Effector memory CD4-positive, alpha-beta T cell (primary cell): ENCODE measurements around the gene ZNF608.

Source experiments
- DNase-seq, 3 donors: peaks; one replicate each; pipeline ENCODE4 v3.0.0-alpha.2; 2020
- H3K27ac ChIP-seq: 2 replicates; pipeline ENCODE4 v1.7.0; 2013; ENCODE audit warnings: mild to moderate bottlenecking, low read length, moderate library complexity; ENCODE audit not compliant: insufficient read depth, poor library complexity, severe bottlenecking
- H3K27me3 ChIP-seq: replicated peaks from 2 replicates; pipeline ENCODE4 v1.7.0; 2013; ENCODE audit warnings: mild to moderate bottlenecking, low read length; ENCODE audit not compliant: insufficient read depth, control insufficient read depth, poor library complexity, severe bottlenecking
- H3K36me3 ChIP-seq: 2 replicates; pipeline ENCODE4 v1.7.0; 2013; ENCODE audit warnings: mild to moderate bottlenecking, low read length, moderate library complexity; ENCODE audit not compliant: control insufficient read depth, insufficient read depth
- H3K4me1 ChIP-seq: 2 replicates; pipeline ENCODE4 v1.7.0; 2013; ENCODE audit warnings: low read length, mild to moderate bottlenecking; ENCODE audit not compliant: control insufficient read depth, insufficient read depth, poor library complexity, severe bottlenecking
- H3K4me3 ChIP-seq: 2 replicates; pipeline ENCODE4 v1.7.0; 2013; ENCODE audit warnings: low read length, low read depth, mild to moderate bottlenecking; ENCODE audit not compliant: insufficient read depth, poor library complexity, severe bottlenecking
- H3K9me3 ChIP-seq: 2 replicates; pipeline ENCODE4 v1.7.0; 2013; ENCODE audit warnings: mild to moderate bottlenecking, low read length, moderate library complexity; ENCODE audit not compliant: control insufficient read depth

Gene ZNF608

DNA sequence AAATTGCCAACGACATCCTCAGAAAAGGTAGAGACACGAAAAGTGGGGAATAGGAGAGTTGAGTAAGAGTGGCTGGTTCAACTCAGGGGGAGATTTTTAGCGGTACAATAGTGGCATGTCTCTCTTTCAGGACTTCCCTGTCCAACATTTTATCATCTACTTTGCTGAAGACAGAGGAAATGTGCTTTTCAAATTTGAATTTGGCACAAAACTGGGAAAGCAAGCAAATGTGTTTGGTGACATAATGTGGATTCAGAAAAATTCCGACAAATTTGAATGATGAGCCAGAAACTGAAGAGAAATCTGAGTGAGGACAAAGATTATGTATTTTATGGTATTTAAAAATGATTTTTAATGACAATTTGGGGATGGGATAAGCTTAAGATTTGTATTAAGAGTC, 33.6 kb upstream of the ZNF608 start:
- no peaks in the 10 kb centered on the region for H3K36me3 ChIP-seq
- H3K27ac ChIP-seq: no peak overlapping the region
- H3K9me3 ChIP-seq: no peaks in the 10 kb centered on the region
- no peak for DNase-seq
- H3K4me3 ChIP-seq: no peak overlapping the region
- H3K27me3 ChIP-seq: no peaks in the 10 kb centered on the region
- no peaks in the 10 kb centered on the region for H3K4me1 ChIP-seq

- DNase-seq: no peak
- Histone ChIP-seq H3K36me3 (no peaks in the 10 kb centered on the region), H3K27me3 (no peaks in the 10 kb centered on the region), H3K4me3 (no peak overlapping the region), H3K27ac (no peak overlapping the region), H3K4me1 (no peaks in the 10 kb centered on the region), H3K9me3 (no peaks in the 10 kb centered on the region)
These were observed 27.2 kb upstream of the ZNF608 start for GRCh38 chr5:124773315-124774311.

GRCh38 chr5:124772457-124773200, 26.2 kb upstream of the ZNF608 start:
- Histone ChIP-seq H3K27me3 (no peaks in the 10 kb centered on the region), H3K4me3 (no peak overlapping the region), H3K27ac (no peak overlapping the region), H3K4me1 (no peaks in the 10 kb centered on the region), H3K36me3 (no peaks in the 10 kb centered on the region), H3K9me3 (no peaks in the 10 kb centered on the region)
- DNase-seq: no peak

- no peak overlapping the region for H3K4me3 ChIP-seq
- no peaks in the 10 kb centered on the region for H3K27me3 ChIP-seq
- H3K9me3 ChIP-seq: no peaks in the 10 kb centered on the region
- no peak for DNase-seq
- no peak overlapping the region for H3K27ac ChIP-seq
- no peaks in the 10 kb centered on the region for H3K36me3 ChIP-seq
- no peaks in the 10 kb centered on the region for H3K4me1 ChIP-seq
These were observed 25.3 kb upstream of the ZNF608 start for GRCh38 chr5:124771761-124772160.

GRCh38 chr5:124764992-124765611, 18.7 kb upstream of the ZNF608 start:
- Histone ChIP-seq H3K27ac (no peak overlapping the region), H3K4me1 (no peaks in the 10 kb centered on the region)
- no peak for DNase-seq

DNA sequence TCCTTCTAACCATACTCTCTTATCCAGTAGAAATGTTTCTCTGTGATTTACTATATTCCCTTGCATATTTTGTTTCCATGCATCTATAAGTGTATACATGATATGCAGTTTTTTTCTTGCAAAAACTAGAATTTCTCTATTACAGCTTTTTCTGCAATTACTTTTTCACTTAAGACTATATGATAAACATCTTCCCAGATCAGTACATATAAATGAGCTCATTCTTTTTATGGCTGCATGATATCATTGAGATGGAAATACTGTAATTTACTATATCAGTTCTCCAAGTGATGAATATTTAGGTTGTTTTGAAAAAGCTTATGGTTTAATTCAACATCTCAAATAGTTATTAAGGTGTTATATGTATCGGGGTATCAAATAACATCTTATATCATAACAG, 18.1 kb upstream of the ZNF608 start:
- H3K27ac ChIP-seq: no peak overlapping the region
- H3K27me3 ChIP-seq: no peaks in the 10 kb centered on the region

More at GRCh38 chr5:124764992-124765611, 18.7 kb upstream of the ZNF608 start:
- H3K36me3 ChIP-seq: no peaks in the 10 kb centered on the region
- H3K9me3 ChIP-seq: no peaks in the 10 kb centered on the region
- no peak overlapping the region for H3K4me3 ChIP-seq
- H3K27me3 ChIP-seq: no peaks in the 10 kb centered on the region

GRCh38 chr5:124761010-124761409, 14.6 kb upstream of the ZNF608 start:
- no peaks in the 10 kb centered on the region for H3K36me3 ChIP-seq
- H3K27me3 ChIP-seq: no peaks in the 10 kb centered on the region
- no peak overlapping the region for H3K27ac ChIP-seq
- no peaks in the 10 kb centered on the region for H3K4me1 ChIP-seq
- H3K9me3 ChIP-seq: no peaks in the 10 kb centered on the region
- no peak overlapping the region for H3K4me3 ChIP-seq
- no peak for DNase-seq

More for the DNA sequence above, 18.1 kb upstream of the ZNF608 start:
- Histone ChIP-seq H3K36me3 (no peaks in the 10 kb centered on the region), H3K9me3 (no peaks in the 10 kb centered on the region), H3K4me3 (no peak overlapping the region), H3K4me1 (no peaks in the 10 kb centered on the region)
- no peak for DNase-seq

DNA sequence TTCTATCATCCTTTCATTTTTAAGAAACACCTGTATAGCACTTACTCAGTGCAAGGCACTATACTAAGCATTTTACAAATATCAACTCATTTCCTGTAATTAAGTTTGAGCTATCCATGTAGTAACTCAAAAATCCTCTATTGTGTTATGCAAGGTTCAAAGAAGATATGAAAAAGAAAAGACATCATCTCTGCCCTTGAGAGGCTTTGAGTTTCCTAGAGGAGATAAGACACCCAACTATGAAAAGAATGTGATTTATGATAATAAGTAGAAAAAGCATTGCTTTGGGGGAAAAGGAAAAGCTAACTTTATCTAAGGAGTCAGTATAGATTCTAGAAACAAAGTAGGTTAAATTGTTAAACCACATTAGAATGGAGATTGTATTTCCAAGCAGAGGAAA, 14.2 kb upstream of the ZNF608 start:
- Histone ChIP-seq H3K4me3 (no peak overlapping the region), H3K27me3 (no peaks in the 10 kb centered on the region), H3K4me1 (no peaks in the 10 kb centered on the region), H3K9me3 (no peaks in the 10 kb centered on the region), H3K27ac (no peak overlapping the region), H3K36me3 (no peaks in the 10 kb centered on the region)
- no peak for DNase-seq

- H3K27ac ChIP-seq: no peak overlapping the region
- H3K36me3 ChIP-seq: no peaks in the 10 kb centered on the region
- H3K27me3 ChIP-seq: no peaks in the 10 kb centered on the region
- DNase-seq: no peak
- H3K9me3 ChIP-seq: no peaks in the 10 kb centered on the region
- no peak overlapping the region for H3K4me3 ChIP-seq
- H3K4me1 ChIP-seq: no peaks in the 10 kb centered on the region
These were observed 9.1 kb upstream of the ZNF608 start for GRCh38 chr5:124755565-124755964.
